CD14-positive monocyte (primary cell): ENCODE measurements around the gene VSX1. TPM values are rescaled to one million over a fixed set of nuclear protein-coding genes. Genes with fewer than 3 reads are reported as not detected.
A peak's percentile ranks its signal among the peaks of the same experiment; 100 is the strongest.

ENCODE experiments used
- DNase-seq, 3 donors: peaks; one replicate each; pipeline ENCODE4 v3.0.0-alpha.2; 2011 to 2022
- H2AFZ ChIP-seq: 2 replicates; pipeline ENCODE4 v1.6.0; 2012; ENCODE audit warnings: mild to moderate bottlenecking, low read depth, low read length, inconsistent platforms; ENCODE audit not compliant: insufficient read depth, poor library complexity, severe bottlenecking
- H3K27ac ChIP-seq, 2 donors: 1 replicate in 1 of 2; 2 replicates in 1 of 2; pipeline ENCODE4 v1.5.1; 2012 to 2013; ENCODE audit warnings: low read length in 2 of 2, control low read depth in 1 of 2, inconsistent platforms in 1 of 2, low read depth in 1 of 2, mild to moderate bottlenecking in 1 of 2
- H3K27me3 ChIP-seq, 2 donors: one replicate each; pipeline versions ENCODE4 v1.6.0 to v1.6.1; 2011 to 2013; ENCODE audit warnings: low read length in 2 of 2; ENCODE audit not compliant: control insufficient read depth in 2 of 2, insufficient read depth in 2 of 2
- H3K36me3 ChIP-seq, 2 donors: replicated peaks in 1 of 2; 1 replicate in 1 of 2; 2 replicates in 1 of 2; pipeline versions ENCODE4 v1.5.1 to v1.6.1; 2012 to 2013; ENCODE audit warnings: low read length in 2 of 2, control low read depth in 1 of 2, inconsistent platforms in 1 of 2, mild to moderate bottlenecking in 1 of 2; ENCODE audit not compliant: insufficient read depth in 2 of 2, control insufficient read depth in 1 of 2
- H3K4me1 ChIP-seq, 2 donors: 1 replicate in 1 of 2; 2 replicates in 1 of 2; pipeline versions ENCODE4 v1.5.1 to v1.6.1; 2012 to 2013; ENCODE audit warnings: low read length in 2 of 2, control low read depth in 1 of 2, inconsistent platforms in 1 of 2, mild to moderate bottlenecking in 1 of 2, moderate library complexity in 1 of 2; ENCODE audit not compliant: insufficient read depth in 2 of 2, control insufficient read depth in 1 of 2
- H3K4me2 ChIP-seq: replicated peaks from 2 replicates; pipeline ENCODE3; 2012; ENCODE audit warnings: low read length, moderate library complexity, mild to moderate bottlenecking; ENCODE audit not compliant: poor library complexity, severe bottlenecking; ENCODE audit errors: extremely low read depth
- H3K4me3 ChIP-seq, 3 experiments: fragments of 200-600 bp in 1 of 3; sonication (generic) in 1 of 3; replicated peaks in 1 of 3; 1 replicate in 2 of 3; 2 replicates in 1 of 3; pipeline ENCODE4 v1.5.1; 2011 to 2013; ENCODE audit warnings: low read length in 3 of 3, mild to moderate bottlenecking in 3 of 3, control low read depth in 2 of 3, low read depth in 2 of 3, inconsistent platforms in 1 of 3, moderate library complexity in 1 of 3
- H3K79me2 ChIP-seq: 2 replicates; pipeline ENCODE4 v1.6.0; 2012; ENCODE audit warnings: mild to moderate bottlenecking, control low read depth, inconsistent platforms, low read length, moderate library complexity; ENCODE audit not compliant: insufficient read depth
- H3K9ac ChIP-seq: 2 replicates; pipeline ENCODE4 v1.6.0; 2017; ENCODE audit warnings: low read length, mild to moderate bottlenecking; ENCODE audit not compliant: insufficient read depth, poor library complexity, severe bottlenecking
- H3K9me3 ChIP-seq, 2 donors: replicated peaks in 1 of 2; 1 replicate in 1 of 2; 2 replicates in 1 of 2; pipeline versions ENCODE4 v1.5.1 to v1.6.1; 2012 to 2013; ENCODE audit warnings: low read length in 2 of 2, control low read depth in 1 of 2; ENCODE audit not compliant: control insufficient read depth in 1 of 2, insufficient read depth in 1 of 2
- H4K20me1 ChIP-seq: 2 replicates; pipeline ENCODE4 v1.6.0; 2012; ENCODE audit warnings: mild to moderate bottlenecking, low read length, control low read depth, moderate library complexity; ENCODE audit not compliant: insufficient read depth
- H3K27ac Mint-ChIP-seq, 7 donors: one replicate each; pipeline ENCODE4 v1.8.0; 2020; ENCODE audit warnings: mild to moderate bottlenecking in 7 of 7, mixed read lengths in 7 of 7, moderate library complexity in 6 of 7, inconsistent platforms in 2 of 7
- H3K27me3 Mint-ChIP-seq, 3 donors: one replicate each; pipeline ENCODE4 v1.8.0; 2021 to 2022; ENCODE audit warnings: low read depth in 3 of 3, mild to moderate bottlenecking in 3 of 3, mixed read lengths in 3 of 3, moderate library complexity in 3 of 3, inconsistent platforms in 1 of 3
- H3K36me3 Mint-ChIP-seq, 2 donors: one replicate each; pipeline ENCODE4 v1.8.0; 2020; ENCODE audit warnings: mixed read lengths in 2 of 2, inconsistent platforms in 1 of 2, mild to moderate bottlenecking in 1 of 2
- H3K4me1 Mint-ChIP-seq: one replicate; pipeline ENCODE4 v1.8.0; 2020; ENCODE audit warnings: mild to moderate bottlenecking, mixed read lengths
- H3K4me3 Mint-ChIP-seq, 2 donors: one replicate each; pipeline ENCODE4 v1.8.0; 2020; ENCODE audit warnings: mild to moderate bottlenecking in 2 of 2, mixed read lengths in 2 of 2, moderate library complexity in 1 of 2
- H3K9me3 Mint-ChIP-seq, 7 donors: one replicate each; pipeline ENCODE4 v1.8.0; 2020 to 2022; ENCODE audit warnings: mixed read lengths in 7 of 7, mild to moderate bottlenecking in 6 of 7, moderate library complexity in 6 of 7, inconsistent platforms in 2 of 7
- CTCF ChIP-seq: fragments of 200-600 bp; IDR thresholded peaks from one replicate; pipeline ENCODE4 v1.8.0; 2022; ENCODE audit warnings: antibody characterized with exemption, mild to moderate bottlenecking
- WGBS: methylation state at CpG from one replicate; pipeline ENCODE4 v1.1.5; 2013; ENCODE audit warnings: missing lambda C conversion rate; ENCODE audit not compliant: insufficient coverage; 5-methylcytosine and 5-hydroxymethylcytosine counted together
- intact Hi-C, 2 donors: fragments of 100-400 bp; cut with micrococcal nuclease; formaldehyde crosslinking; loops; one replicate each; pipeline versions ENCODE4 v1.15.0 to v1.15.1; 2023
- polyA plus RNA-seq, 3 donors: library from polyadenylated mRNA; depleted of rRNA in 1 of 3; unstranded in 2 of 3; stranded (reverse) in 1 of 3; fragments of 300-500 nt in 2 of 3; fragments of >200 nt in 1 of 3; fragmentation: Illumina TruSeq in 2 of 3; gene quantifications; 1 replicate in 2 of 3; 2 replicates in 1 of 3; pipeline ENCODE4 v1.2.3, GENCODE V29; 2012 to 2021

The VSX1 gene
- polyA plus RNA-seq, 3 donors = not detected

DNA sequence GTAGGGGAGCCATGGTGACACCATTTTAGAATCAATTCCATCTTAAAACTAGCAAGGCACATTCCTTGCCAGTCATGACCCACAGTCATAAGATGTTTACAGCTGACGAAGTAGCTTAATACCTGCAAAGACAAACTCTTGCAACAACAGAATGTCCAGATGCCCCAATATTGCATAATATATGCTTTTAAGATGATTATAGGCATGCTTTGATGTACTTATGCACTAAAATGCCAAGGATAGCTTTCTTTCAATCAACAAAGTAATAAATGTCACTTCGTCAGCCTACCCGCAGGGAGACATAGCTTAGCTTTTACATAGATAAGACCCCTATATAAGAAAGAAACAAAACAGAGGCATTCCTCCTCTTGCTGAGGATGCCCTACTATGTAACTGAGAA lies 50.7 kb downstream of the VSX1 start:
- peaks cover 10 to 20% of the 10 kb centered on the region in 2 donors for H3K36me3 ChIP-seq
- intact Hi-C loops = no loop called here
- H3K27ac ChIP-seq = no peak overlapping the region
- DNase-seq = no peak
- Mint-ChIP-seq H3K27me3 (no peaks in the 10 kb centered on the region), H3K36me3 (peaks cover 20 to 24% of the 10 kb centered on the region in 2 donors), H3K4me3 (no peak overlapping the region), H3K4me1 (peaks cover 11% of the 10 kb centered on the region), H3K27ac (peak overlapping the region in 1 of 7 donors; percentile 3), H3K9me3 (no peaks in the 10 kb centered on the region)
- no peak overlapping the region for H3K9ac ChIP-seq
- no peak overlapping the region for H2AFZ ChIP-seq
- H4K20me1 ChIP-seq = peaks cover 3% of the 10 kb centered on the region
- H3K9me3 ChIP-seq = no peaks in the 10 kb centered on the region
- TF ChIP-seq CTCF = no peak
- 100% methylated on average over 1 of the region's 3 CpGs for WGBS
- no peaks in the 10 kb centered on the region for H3K27me3 ChIP-seq
- H3K79me2 ChIP-seq = no peaks in the 10 kb centered on the region
- no peak overlapping the region for H3K4me3 ChIP-seq
- peaks cover 3 to 4% of the 10 kb centered on the region in 2 donors for H3K4me1 ChIP-seq
- no peak overlapping the region for H3K4me2 ChIP-seq

DNA sequence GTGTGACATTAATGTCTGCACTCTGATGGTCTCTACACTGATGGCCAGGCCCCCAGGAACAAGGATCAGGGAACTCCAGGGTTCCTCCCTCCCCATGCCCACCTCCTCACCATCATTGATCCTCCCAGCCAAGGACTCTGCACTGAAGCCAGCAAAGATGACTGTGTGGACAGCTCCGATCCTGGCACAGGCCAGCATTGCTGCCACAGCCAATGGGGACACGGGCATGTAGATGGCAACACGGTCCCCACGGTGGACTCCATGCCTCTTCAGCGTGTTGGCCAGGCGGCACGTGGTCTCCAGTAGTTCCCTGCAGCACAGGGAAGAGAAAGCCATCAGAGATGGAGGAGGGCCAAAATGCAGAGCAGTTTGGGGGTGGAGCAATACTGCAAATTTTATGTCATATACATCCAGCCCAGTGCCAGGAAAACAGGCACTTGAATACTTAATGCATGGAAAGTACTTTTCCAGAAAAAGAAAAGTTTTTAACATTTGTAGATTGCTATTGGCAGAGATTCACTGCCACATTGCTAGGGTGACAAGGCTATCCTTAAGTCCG lies 51.2 kb downstream of the VSX1 start:
- H4K20me1 ChIP-seq = peaks cover 7% of the 10 kb centered on the region
- DNase-seq = no peak
- intact Hi-C loops = no loop called here
- Mint-ChIP-seq H3K36me3 (peaks cover 20 to 25% of the 10 kb centered on the region in 2 donors), H3K27ac (peak overlapping the region in 2 of 7 donors; percentile 3 to 52), H3K27me3 (no peaks in the 10 kb centered on the region), H3K4me3 (no peak overlapping the region), H3K9me3 (no peaks in the 10 kb centered on the region), H3K4me1 (peaks cover 7% of the 10 kb centered on the region)
- H3K4me2 ChIP-seq = no peak overlapping the region
- peaks cover 10 to 25% of the 10 kb centered on the region in 2 donors for H3K36me3 ChIP-seq
- TF ChIP-seq CTCF = no peak
- H3K4me1 ChIP-seq = no peaks in the 10 kb centered on the region
- H3K27ac ChIP-seq = no peak overlapping the region
- H3K9ac ChIP-seq = no peak overlapping the region
- no peaks in the 10 kb centered on the region for H3K9me3 ChIP-seq
- no peak overlapping the region for H3K4me3 ChIP-seq
- WGBS = 95% methylated on average over 7 of the region's 8 CpGs
- H3K27me3 ChIP-seq = no peaks in the 10 kb centered on the region
- no peak overlapping the region for H2AFZ ChIP-seq
- no peaks in the 10 kb centered on the region for H3K79me2 ChIP-seq
